ENCODE measurements around the gene NOP56.

Gene NOP56, protein sequence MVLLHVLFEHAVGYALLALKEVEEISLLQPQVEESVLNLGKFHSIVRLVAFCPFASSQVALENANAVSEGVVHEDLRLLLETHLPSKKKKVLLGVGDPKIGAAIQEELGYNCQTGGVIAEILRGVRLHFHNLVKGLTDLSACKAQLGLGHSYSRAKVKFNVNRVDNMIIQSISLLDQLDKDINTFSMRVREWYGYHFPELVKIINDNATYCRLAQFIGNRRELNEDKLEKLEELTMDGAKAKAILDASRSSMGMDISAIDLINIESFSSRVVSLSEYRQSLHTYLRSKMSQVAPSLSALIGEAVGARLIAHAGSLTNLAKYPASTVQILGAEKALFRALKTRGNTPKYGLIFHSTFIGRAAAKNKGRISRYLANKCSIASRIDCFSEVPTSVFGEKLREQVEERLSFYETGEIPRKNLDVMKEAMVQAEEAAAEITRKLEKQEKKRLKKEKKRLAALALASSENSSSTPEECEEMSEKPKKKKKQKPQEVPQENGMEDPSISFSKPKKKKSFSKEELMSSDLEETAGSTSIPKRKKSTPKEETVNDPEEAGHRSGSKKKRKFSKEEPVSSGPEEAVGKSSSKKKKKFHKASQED

DNA sequence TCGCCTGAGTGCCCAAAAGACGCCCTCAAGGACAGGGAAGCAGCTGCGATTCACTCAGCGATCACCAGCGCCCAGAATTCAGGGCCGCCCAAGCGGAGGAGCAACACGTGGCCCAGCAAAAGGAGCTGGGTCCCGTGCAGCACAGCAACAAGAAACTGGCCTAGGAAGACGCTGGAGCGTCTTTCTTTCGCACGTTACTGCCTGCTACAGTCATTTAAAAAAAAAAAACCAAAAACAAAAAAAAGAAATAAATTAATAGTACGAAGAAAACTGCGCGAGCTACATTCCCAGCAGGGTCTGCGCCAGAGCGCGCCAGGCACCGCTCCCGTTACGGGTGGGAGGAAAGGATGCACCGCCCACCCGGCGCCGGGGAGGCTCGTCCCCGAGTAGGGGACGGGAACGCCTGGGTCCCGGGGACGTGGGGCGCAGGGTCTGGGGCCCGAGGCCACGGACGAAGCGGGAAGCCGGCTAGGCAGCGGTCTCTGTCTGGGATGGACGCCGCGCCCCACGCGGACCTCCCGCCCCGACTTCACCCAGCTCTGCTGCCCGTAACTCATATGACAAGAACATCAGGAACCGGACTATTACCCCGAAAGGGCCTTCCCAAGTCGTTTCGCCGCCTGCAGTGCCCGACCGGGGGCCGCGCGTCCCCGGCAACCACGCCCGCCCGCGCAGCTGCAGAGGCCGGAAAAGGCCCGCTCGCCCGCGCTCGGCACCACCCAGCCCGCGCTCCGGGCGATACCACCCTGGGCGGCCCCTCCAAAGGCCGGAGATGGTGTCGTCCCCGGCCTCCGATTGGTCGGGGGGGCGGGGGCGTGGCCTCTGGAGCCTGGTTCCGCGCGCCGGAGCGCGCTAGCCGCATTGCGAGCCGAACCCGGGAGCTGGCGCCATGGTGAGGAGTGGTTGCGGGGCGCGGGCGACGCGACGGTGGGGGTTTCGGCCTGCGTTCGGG is at the start of gene NOP56:
NOP56 (plus strand) TSS at position 861 of the 952 bp plus-strand sequence; CDS start at position 890, 29 bp downstream.
- DNase-seq = peak; percentile 36 to 97 (median 88)

DNA sequence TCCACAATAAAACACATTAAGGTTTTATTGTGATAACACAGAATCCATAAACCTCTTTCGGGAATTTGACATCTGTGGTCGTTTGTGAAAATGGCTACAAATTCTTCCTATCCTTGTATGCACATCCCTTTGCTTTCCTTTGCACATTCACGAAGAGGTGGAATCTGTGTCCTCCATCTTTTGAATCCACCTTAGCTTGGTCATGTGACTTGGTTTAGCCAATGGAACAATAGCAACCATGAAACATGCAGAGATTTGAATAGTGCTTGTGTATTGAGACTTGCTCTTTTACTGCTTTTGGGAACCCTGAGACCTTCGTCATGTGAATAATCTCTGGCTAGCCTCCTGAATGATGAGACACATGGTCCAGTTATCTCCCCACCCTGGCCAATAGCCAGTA is 49.7 kb upstream of the NOP56 start:
- DNase-seq = no peak

DNA sequence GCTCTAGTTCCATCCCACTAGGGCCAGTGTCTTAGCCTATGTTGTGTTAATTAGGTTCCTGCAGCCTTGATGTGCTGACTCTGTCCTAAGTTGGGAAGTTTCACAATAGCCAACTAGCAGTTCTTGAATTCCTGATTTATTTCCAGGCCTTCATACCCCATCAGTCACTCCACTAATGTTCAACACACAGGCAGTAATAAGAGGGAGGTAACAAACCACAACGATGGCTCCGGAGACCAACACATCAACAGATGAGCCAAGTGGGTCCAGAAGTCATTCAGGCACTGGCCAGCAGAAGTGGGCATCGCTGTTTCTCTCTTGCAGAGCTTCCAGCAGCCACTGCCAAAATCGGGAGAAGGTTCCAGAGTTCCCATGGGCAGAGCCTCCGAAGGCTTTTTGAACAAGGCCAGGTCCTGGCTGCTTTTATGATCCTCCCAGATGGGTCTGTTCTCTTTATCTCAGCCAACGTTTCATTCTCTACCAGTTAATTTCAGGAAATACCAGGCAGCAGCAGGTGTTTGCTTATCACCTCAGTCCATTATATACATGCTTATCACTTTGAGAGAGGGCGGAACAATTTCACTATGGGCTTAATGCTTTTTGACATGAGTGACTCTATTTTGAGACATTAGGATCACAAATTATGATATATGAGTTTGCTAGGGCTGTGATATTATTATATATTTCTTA is 48.5 kb upstream of the NOP56 start:
- DNase-seq = no peak

DNA sequence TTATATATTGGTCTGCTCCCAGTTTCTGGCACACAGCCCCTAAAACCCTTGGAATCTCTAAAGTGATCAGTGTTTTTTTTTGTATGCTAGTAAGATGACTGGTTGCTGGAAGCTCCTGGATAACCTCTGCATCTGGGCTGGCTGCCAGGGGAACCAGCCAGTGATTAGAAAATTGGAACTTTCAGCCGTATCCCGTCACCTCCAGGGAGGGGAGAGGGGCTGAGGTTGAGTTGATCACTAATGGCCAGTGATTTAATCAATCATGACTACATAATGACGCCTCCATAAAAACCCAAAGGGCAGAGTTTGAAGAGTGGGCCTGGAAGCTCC is 48.0 kb upstream of the NOP56 start:
- DNase-seq = no peak

DNA sequence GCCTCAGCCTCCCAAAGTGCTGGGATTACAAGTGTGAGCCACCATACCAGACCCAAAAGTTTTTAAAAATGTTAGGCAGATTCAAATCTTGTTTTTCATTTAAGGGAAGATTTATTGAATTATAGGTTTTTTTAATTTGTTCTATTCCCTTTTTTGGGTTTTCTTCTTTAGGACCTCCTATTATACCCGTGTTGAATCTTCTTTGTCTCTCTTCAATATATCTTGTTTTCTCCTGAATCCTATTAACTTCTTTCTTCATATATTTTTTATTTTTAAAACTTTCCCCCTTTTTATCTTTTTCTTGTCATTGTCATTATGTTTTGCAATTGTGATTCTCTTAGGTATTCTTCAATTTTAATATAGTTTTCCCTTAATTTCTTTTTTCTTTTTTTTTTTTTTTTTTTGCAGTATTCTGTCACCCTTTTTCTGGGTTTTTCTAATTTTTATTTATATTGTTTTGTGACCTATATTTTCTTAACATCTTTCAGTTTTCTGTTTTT is 45.9 kb upstream of the NOP56 start:
- no peak for DNase-seq

DNA sequence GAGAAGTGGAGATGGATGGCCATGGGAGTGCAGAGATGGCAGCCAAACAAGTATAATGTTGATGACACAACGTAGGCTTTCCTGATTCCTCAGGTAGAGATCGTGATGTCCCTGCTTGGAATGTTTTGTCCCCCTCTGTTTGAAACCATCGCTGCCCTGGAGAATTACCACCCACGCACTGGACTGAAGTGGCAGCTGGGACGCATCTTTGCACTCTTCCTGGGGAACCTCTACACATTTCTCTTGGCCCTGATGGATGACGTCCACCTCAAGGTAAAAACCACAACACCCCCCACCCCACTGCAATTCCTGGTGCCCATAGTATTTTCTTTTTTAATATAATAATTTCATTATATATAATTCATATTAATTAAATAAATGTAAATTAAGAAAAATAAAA is 42.1 kb upstream of the NOP56 start:
- DNase-seq = no peak

DNA sequence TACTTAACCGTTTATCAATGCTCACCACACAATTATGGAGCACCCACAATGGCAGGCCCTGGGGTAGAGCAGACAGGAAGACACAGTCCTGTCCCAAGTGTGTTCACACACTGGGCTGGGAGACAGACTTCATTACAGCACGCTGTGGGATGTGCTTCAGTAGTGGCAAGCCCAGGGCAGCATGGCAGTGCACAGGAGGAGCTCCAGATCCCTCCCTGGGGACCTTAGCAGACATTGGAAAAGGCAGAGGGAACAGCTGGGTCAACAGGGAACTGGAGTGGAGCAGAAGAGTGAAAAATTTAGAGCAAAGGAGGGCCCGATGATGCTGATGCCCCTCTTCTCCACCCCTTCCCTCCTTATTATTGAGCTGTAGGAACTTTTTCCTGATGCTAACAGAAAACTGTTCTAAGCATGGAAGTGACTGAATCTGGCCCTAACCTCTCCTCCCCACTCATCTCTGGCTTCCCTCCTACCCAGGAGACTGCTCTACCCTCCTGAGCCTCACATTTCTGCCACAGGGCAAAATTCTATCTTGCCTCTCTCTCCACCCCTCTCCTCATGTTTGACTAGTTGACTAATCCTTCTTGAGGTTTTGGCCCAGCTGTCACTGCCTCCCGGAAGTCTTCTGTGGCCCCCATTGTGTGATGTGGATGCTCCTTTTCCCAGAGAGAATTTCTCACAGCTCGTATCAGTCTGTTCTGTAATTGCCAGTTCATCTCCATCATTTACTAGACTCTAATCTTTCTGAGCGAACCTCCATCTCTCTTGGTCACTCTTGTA is 41.3 kb upstream of the NOP56 start:
- DNase-seq = no peak

DNA sequence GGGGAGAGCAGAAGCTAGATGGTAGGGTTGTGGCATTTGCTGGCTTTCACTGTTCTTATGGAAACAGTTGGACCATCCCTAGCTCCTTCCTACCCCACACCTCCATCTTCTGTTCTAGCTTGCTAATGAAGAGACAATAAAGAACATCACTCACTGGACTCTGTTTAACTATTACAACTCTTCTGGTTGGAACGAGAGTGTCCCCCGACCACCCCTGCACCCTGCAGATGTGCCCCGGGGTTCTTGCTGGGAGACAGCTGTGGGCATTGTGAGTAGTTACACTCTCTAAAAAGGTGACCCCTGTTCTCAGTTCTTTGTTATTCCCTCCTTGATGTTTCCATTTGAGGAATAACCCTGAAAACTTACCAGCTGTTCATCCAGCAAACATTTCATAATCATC is 40.4 kb upstream of the NOP56 start:
- DNase-seq = no peak

DNA sequence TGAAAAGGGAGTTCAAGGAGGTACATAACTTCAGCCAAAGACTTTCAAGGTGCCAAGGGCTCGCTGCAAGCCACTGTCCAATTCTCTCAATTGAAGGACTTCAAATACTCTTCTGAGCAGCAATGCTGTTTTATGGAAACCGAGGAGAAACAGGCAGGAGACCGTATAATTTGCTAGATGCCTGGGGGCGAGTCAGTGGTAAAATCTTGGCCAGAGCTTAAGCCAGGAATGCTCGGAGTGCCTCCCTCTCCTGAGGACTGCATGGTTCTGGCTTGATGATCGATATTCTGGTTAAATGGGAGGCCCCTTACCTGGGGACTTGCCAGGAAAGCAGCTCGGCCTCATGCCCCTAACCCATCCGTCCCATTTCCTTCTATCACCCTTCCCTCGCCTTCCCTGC is 35.8 kb upstream of the NOP56 start:
- no peak for DNase-seq

DNA sequence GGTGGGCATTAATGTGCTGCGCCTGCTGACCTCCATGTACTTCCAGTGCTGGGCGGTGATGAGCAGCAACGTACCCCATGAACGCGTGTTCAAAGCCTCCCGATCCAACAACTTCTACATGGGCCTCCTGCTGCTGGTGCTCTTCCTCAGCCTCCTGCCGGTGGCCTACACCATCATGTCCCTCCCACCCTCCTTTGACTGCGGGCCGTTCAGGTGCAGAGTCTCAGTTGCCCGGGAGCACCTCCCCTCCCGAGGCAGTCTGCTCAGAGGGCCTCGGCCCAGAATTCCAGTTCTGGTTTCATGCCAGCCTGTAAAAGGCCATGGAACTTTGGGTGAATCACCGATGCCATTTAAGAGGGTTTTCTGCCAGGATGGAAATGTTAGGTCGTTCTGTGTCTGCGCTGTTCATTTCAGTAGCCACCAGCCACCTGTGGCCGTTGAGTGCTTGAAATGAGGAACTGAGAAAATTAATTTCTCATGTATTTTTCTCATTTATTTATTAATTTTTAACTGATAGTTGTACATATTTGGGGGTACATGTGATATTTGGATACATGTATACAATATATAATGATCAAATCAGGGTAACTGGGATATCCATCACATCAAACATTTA is 35.2 kb upstream of the NOP56 start:
- DNase-seq = no peak

DNA sequence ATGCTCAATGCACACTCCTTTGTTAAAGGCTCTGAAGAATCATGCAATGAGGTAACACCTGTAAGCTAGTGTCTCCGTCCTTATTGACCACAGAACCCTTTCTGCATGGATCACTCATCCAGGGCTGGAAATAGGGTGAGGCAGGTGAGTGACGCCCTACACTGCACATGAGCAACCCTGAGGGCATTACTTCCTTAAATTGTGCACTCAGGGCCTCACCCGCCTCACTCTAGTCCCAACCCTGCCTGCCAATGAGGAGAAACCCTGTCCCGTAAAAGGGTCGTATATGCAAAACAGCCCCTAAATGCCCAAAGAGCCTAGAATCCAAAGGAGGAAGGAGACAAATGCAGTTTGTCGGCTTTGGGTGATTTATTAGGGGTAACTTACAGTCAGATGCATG is 33.6 kb upstream of the NOP56 start:
- DNase-seq = no peak

DNA sequence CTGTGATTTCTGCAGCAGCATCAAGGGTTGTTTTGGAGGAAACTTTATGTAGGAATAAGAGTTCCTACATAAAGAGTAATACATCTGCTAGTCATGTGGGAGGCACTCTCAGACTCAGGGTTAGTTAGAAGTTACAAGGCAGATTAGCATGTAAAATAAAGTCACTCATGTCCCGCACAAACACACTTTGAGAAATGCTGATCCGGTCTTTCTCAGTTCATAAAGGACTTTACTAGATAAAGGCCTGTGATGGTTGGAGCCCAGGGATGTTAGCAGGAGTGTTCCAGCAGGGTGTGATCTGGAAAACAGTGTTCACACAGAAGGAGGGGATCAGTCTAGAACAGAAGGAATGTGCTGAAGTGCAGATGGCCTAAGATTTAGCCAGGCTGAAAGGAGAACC is 33.1 kb upstream of the NOP56 start:
- no peak for DNase-seq

DNA sequence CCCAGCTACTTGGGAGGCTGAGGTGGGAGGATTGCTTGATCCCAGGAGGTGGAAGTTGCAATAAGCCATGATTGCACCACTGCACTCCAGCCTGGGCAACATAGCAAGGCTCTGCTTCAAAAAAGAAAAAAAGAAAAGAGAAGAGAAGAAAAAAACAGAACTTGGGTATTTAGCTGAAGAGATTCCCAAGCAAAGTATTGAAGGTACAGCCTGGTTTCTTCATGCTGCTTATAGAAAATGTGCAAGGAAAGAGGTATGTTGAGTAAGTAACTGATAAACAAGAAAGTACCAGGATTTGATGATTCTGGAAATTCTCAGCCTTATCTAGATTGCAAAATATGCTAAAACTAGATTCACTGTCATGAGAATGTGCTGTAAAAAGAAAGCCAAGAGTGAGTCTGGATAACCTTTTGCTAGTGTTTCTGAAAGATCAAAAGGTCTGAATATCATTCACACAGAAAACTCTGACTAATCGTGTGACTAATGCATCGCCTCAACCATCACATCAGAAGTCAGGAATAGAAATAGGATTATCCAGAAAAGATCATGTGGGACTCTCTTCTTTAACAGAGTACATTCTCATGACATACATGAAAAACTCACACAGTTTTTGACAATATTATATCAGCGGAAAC is 32.4 kb upstream of the NOP56 start:
- no peak for DNase-seq

DNA sequence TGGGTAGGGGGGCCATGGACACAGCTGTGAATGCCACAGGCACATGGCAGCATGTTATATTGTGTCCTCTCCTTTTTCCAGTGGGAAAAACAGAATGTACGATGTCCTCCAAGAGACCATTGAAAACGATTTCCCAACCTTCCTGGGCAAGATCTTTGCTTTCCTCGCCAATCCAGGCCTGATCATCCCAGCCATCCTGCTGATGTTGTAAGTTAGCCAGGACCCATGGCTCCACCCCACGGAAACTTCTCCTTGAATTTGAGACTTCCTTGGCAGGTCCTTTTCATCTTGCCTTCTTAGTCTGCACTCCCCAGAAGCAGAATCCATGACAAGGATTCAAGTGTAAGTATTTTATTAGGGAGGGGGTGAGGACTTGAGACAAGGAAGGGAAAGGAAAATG is 28.2 kb upstream of the NOP56 start:
- DNase-seq = no peak

DNA sequence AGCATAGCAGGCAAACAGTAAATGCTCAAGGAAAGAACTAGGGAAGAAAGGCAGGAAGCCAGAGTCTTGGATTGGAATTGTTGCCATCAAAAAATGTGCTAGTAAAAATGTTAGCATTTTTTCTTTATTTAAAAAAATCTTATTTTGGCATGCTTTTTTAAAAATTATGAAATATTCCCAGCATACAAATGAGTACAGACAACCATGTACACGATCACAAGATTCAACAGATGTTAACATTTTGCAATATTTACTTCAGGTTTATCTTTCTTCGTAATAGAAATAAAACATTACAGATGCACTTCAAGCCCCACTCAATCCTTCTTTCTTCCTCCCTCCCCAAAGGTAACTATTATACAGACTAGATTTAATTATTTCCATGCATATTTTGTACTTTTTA is 27.4 kb upstream of the NOP56 start:
- DNase-seq = no peak

DNA sequence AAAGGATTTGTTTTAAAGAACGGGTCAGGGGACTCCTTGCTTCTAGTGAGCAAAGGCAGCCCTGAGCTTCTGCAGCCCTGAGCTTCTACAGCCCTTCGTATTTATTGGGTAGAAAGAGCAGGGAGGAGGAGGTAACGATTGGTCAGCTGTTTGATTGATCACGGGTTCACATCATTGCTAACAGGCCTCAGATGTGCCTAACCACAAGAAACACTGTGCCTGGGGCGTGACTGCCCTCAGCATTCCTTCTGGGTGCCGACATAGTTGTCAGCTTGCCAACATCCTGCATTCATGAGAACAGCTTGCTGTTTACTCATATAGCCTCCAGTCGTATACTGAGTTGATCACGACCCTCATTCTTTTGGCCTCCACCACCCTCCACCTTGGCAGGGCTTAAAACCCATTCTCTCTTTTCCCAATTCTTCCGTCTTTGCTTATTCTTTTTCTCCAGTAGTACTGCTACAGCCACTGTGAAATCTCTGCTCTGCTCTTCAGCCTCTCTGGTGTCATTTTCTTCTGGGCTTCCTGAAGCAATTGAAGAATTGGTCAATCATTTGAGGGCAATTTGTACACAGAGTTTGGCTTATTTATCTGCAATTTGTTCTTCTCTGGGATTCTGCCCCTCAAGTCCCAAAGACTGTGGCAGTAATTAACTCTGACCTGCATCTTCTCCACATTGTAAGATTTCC is 25.4 kb upstream of the NOP56 start:
- no peak for DNase-seq

DNA sequence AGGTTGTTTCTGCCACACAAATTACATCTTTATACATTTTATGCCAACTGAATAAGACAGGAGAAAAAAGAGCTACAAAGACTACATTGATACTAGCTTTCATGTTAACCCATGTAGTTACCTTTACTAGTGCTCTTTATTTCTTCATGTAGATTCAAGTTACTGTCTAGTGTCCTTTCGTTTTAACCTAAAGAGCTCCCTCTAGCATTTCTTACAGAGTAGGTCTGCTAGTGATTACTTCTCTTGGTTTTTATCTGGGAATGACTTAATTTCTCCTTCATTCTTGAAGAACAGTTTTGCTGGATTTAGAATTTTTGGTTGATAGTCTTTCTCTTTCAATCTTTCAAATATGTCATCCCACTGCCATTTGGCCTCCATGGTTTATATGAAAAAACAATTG is 21.2 kb upstream of the NOP56 start:
- DNase-seq = no peak

DNA sequence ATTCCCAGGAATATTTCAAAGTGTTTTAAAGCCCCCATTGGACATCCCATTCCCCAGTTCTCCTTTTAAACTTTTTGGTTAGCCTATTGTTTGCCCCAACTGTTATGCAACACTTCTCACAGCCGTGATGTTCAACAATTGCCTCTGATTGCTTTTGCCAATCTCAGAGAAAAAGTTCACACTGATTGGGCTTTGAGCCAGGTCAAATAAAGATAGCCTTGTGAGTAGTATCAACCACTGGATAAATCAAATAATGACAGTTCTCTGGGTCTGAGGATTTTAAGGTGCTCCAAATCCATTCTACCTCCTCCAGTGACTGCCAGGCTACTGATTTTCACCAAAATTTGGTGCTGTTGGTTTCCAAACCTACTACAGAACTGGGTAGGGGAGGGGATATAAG is 19.1 kb upstream of the NOP56 start:
- DNase-seq = no peak

DNA sequence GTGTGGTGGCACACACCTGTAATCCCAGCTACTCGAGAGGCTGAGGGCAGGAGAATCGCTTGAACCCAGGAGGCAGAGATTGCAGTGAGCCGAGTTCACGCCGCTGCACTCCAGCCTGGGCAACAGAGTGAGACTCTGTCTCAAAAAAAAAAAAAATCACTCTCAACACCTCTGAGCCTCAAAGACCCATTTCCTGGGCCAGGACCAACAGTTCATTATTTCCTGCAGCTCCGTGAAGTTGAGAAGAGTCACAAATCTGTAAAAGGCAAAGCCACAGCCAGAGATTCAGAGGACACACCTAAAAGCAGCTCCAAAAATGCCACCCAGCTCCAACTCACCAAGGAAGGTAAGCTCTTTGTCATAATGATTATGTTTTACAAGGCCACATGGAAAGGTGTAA is 15.2 kb upstream of the NOP56 start:
- DNase-seq = no peak

DNA sequence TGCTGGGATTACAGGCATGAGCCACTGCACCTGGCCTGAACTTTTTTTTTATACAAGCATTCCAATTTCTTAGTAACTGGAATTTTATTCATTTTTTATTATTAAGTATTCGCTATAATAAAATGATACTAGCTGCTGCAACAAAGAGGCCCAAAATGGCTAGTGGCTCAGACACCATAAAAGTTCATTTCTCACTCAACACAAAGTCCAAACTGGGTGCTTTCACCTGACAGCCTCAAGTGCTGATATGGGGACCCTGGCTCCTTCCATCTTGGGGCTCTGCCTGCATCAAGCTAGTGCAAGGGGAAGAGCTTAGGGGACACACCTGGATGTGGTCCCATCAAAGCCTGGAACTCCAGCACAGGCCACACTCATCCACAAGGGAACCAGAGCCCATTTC is 12.2 kb upstream of the NOP56 start:
- no peak for DNase-seq
